Glomerular endothelial cell (primary cell): ENCODE measurements around the gene LRCH2. TPM values are rescaled to one million over a fixed set of nuclear protein-coding genes. Genes with fewer than 3 reads are reported as not detected.

Source experiments
- DNase-seq: peaks from one replicate; pipeline ENCODE4 v3.0.0-alpha.2; 2011; ENCODE audit warnings: low read depth, low spot score; ENCODE audit errors: extremely low read depth
- total RNA-seq: library from RNA; depleted of rRNA; stranded (reverse); fragments of >200 nt; gene quantifications from 2 replicates; pipeline ENCODE4 v1.2.3, GENCODE V29; 2015

LRCH2 gene
- total RNA-seq, 1 donor from 2014 or later = 5.5 TPM

DNA sequence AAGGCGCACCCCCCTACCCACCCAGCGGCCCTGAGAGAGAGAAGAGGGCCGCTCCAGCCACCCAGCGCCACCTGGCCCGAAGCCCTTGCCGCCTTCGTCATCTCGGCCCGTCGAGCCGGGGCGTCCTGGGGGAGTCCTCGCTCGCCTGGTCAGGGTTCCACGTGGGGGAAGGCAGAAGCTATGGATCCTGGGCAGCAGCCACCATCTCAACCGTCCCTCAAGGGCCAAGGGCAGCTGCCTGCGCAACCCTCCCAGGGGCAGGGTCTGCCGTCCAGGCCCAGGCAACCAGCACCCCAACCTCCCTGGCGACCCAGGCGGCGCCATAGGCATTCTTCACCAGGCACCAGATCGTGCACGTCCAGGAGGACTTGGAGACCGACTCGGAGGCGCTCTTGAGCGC lies 165.0 kb downstream of the LRCH2 start:
- no peak for DNase-seq

DNA sequence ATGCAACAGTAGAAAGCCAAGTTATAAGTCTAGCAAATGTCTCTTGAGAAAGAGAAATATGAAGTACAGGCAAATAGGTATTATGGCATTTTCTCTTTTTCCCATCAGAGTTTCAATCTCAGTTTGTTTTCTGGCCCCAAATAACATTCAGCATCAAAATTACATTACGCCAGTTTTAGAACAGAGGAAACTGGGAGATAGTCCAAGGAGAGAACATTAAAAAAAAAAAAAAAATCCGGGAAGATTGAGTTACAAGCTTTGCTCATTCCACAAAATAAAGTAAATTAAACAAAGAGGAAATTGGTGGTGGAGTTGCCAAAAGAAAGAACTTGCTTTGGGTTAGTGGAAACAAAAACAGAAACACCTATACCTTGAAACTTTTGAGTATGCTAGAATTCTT lies 166.1 kb downstream of the LRCH2 start:
- DNase-seq = no peak

- DNase-seq = no peak
Measured at GRCh38 chrX:115065304-115065703, 168.6 kb downstream of the LRCH2 start.

Other genes with a start within 250 kb of the LRCH2 start
- 0.12 TPM in 1 of 2 replicates, not detected in the other for gene IL13RA2, start 216.5 kb downstream of the LRCH2 start, total RNA-seq
- not detected in 2 replicates for gene RBMXL3, start 44.7 kb downstream of the LRCH2 start, total RNA-seq
- not detected in 2 replicates for gene LUZP4, start 55.6 kb upstream of the LRCH2 start, total RNA-seq